D341Med (cell line): Measurements from ENCODE around the gene EFTUD2.

Experiments
- DNase-seq: peaks from one replicate; pipeline ENCODE4 v3.0.0; 2012; ENCODE audit warnings: low spot score

Gene EFTUD2

DNA sequence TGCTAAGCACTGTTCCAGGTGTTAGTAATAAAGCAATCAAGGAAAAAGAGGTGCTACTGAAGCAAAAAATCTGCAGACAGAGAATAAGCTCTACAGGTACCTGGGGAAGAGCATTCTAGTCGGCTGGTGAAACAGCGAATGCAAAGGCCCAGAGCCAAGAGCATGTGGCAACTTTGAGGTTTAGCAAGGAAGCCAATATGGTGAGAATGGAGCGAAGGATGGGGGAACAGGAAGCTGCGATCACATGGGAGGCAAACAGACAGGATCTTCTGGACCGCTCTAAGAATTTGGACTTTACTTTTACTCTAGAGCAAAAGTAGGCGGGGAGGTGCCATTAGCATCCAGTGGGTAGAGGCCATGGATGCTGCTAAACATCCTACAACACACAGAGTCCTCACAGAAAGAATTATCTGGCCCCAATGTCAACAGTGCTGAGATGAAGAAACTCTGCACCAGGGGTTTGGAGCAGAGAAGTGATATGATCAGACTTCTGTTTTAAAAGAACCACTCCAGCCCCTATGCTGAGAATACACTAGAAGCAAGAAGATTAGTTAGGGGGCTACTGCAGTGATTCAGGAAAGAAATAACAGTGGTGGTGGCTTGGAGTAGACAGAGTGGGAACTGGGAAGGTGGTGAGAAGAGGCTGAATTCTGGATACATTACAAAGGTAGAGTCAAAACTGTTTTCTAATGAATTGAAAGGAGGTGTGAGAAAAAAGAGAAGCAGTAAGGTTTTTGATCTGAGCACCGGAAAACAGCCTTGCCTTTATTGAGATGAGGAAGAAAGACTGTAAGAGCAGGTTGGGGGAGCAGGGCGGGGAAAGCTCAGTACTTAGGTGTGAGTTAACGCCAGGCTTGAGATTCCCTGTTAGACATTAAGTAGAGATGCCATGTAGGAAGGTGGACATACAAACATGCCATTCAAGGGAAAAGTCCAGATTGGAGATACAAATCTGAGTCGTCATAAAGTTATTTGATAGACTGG is 11.0 kb downstream of the EFTUD2 start:
- no peak for DNase-seq

DNA sequence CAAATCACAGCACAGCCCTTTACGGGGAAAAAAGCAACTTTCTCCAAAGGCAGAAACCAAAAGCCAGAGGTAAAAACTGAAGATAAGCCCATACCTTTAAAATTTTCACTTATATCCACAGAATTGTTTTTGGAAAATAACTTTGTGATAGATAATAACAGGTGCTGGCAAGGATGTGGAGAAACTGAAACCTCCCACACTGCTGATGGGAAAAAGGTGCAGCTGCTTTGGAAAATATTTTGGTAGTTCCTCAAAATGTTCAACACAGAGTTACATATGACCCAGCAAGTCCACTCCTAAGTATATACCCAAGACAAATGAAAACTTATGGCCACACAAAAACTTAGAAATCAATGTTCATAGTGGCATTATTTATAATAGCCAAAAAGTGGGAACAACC is 12.2 kb downstream of the EFTUD2 start:
- no peak for DNase-seq

GRCh38 chr17:44884941-44885340 is 14.3 kb downstream of the EFTUD2 start:
- DNase-seq, result no peak

GRCh38 chr17:44881145-44881544 is 18.1 kb downstream of the EFTUD2 start:
- no peak for DNase-seq

GRCh38 chr17:44880062-44880461 is 19.2 kb downstream of the EFTUD2 start:
- no peak for DNase-seq

GRCh38 chr17:44879376-44879775 is 19.9 kb downstream of the EFTUD2 start:
- no peak for DNase-seq

DNA sequence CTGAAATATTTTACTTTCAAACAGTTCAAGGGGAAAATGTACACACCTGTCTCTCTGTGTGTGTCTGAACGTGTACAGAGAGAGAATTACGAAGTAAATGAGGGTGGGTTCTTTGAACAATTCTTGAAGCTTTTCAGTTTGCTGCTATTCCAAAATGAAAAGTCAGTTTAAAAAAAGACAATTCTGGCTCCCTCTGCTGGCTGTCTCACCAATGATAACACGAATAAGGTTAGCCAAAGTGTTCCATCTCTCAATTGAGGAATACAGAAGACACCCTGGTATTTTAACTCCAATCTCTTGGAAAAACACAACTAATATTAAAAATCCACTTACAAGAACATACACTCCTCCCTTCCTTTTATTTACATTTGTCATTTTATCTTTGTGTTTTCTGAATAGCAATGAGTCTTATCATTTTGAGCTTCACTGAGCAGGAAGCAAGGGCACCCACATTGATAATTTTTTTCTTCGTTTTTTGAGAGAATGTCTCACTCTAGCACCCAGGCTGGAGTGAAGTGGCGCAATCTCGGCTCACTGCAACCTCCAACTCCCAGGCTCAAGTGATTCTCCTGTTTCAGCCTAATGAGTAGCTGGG is 20.5 kb downstream of the EFTUD2 start:
- DNase-seq, result peak; percentile 62

GRCh38 chr17:44877121-44877520 is 22.1 kb downstream of the EFTUD2 start:
- no peak for DNase-seq

DNA sequence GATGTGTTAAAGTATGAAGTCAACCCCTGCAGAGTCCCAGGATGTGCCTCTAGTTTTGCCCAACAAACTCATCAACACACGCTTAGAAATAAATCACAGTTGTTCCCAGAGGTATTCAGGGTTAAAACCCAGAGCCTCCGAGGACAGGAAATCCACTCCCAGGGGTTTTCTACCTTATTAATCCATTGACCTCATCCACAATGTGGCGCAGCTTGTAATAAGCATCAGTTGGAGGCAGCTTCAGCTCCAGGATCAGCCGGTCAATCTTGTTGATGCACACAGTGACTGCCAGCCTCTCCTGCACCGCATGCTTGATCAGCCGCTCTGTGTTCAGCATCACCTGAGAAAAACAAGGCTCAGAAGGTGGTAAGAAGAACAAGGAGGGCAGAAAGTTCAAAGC is 23.5 kb downstream of the EFTUD2 start:
- DNase-seq, result peak; percentile 83

DNA sequence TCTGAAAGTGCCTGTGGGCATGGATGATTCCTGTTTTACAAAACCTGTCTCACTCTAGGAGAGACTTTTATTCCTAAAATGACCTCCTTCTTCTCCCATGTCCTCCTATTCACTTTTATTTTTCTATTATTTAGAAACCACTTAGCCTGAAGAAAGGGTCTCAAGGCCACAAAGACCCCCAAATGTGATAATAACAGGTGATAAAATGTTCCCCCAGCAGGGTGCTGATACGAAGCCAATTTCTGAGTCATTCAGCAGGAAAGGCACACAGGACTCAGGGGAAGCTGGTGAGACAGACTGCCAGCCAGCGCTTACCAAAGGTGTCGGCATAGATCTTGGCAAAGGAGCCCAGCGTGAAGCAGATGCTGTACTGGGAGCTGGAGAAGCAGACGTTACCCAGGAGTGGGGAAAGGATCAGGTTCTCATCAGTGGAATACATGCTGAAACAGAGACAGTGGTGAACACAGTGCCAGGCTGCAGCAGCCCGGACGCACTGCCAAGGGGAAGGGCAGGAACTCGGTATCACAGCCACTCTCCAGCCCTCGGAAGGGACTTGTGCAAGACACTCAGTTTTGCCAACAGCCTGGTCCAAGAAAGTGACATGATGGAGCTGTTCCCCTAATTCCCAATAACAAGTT is 27.0 kb downstream of the EFTUD2 start:
- no peak for DNase-seq

GRCh38 chr17:44871556-44871955 is 27.7 kb downstream of the EFTUD2 start:
- DNase-seq, result no peak

DNA sequence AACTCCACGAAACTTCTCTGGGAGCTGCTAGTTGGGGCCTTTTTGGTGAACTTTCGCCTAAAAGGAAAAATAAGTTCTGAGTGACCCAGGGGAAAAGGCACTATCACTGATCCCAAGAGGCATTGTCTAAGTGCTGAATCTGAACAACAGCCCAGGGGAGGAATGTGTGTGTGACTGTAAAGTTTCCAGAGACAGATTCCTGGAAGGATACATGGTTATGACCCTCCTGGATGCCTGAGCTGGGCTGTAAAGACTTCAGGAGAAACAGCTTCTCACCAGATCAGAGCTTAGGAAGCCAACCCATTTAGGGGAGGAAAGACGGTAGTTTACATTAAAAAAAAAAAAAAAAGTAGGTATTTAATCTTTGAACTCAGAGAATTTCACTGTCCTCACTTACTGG is 31.4 kb downstream of the EFTUD2 start:
- no peak for DNase-seq

GRCh38 chr17:44865931-44866330 is 33.3 kb downstream of the EFTUD2 start:
- no peak for DNase-seq

- peak; percentile 89 for DNase-seq
Measured at GRCh38 chr17:44865231-44865660, 34.0 kb downstream of the EFTUD2 start.

- no peak for DNase-seq
Measured at GRCh38 chr17:44864831-44865230, 34.4 kb downstream of the EFTUD2 start.

DNA sequence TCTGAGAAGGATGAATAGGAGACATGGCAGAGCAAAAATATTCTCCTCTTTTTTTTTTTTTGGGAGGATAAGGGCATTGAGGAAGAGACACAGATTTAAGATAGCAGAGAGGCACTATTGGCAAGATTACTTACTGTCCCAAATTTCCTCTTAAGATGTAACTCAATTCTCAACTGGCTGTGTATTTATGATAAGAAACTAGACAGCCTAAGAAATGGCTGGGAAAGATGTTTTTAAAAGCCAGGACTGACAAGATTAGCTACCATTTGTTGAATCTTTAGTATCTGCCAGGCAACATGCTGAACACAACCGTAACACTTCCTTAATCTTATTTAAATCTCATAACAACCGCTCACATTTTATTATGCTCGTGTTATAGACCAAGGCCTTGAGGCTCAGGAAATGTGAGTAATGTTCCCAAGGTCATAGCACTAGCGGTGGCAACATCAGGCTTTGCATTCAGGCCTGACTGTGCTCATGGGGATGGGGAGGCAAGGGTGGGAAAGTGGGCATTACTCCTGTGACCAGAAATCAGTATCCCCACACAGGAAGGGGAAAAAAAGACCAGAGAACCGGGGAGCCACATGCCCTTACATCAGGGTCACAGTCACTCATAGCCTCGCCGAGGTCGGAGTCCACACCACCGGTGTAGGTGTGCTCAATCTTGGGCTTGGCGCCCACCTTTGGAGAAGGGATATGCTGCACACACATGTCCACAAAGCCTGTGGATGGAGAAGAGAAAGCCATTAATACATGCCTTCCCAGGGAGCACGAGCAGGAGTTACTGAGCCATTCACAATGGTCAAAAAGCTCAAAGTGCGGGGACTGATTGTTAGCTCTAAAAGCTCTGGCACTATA is 36.0 kb downstream of the EFTUD2 start:
- no peak for DNase-seq

GRCh38 chr17:44862278-44862914 is 36.8 kb downstream of the EFTUD2 start:
- no peak for DNase-seq

GRCh38 chr17:44859701-44860100 is 39.5 kb downstream of the EFTUD2 start:
- no peak for DNase-seq

DNA sequence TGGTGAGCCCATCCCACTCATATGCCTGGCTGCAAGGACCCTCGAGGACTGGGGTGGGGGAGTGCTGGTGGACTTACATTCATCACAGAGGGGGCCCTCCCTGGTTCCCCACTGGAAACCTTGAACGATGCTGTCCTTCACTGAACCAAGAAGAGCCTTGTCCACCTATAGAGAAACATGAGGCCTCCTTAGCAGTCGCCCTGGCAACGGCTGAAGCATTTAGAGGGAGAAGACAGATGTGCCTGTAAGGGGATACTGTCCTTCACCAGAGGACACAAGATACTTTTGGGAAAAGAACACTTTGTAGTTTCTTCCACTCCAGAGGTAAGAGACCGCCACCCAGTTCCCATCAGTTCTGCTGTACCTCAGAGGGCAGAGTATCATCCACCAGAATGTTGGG is 45.1 kb downstream of the EFTUD2 start:
- DNase-seq, result no peak

- peak; percentile 78 for DNase-seq
Measured at GRCh38 chr17:44850612-44851011, 48.6 kb downstream of the EFTUD2 start.

- no peak for DNase-seq
Measured at GRCh38 chr17:44850025-44850424, 49.2 kb downstream of the EFTUD2 start.
